NCI-H2171 (cell line): ENCODE data around the gene DCAF5.

Experiments used
- DNase-seq: peaks from one replicate; lab custom pipeline; 2025; lab: John Stamatoyannopoulos, UW

Gene DCAF5

GRCh38 chr14:69139743-69140142 is 13.2 kb downstream of the DCAF5 start:
- no peak for DNase-seq

GRCh38 chr14:69137843-69138535 is 14.9 kb downstream of the DCAF5 start:
- DNase-seq = no peak

- no peak for DNase-seq
These were observed 15.5 kb downstream of the DCAF5 start for GRCh38 chr14:69137416-69137815.

- DNase-seq = no peak
These were observed 17.8 kb downstream of the DCAF5 start for GRCh38 chr14:69135133-69135532.

GRCh38 chr14:69133206-69134125 is 19.5 kb downstream of the DCAF5 start:
- DNase-seq = no peak

GRCh38 chr14:69132513-69133181 is 20.3 kb downstream of the DCAF5 start:
- no peak for DNase-seq

- no peak for DNase-seq
These were observed 21.7 kb downstream of the DCAF5 start for GRCh38 chr14:69131176-69131575.

GRCh38 chr14:69129264-69129880 is 23.5 kb downstream of the DCAF5 start:
- DNase-seq = peak; percentile 71

- no peak for DNase-seq
These were observed 34.6 kb downstream of the DCAF5 start for GRCh38 chr14:69118305-69118704.

- DNase-seq = no peak
These were observed 35.7 kb downstream of the DCAF5 start for GRCh38 chr14:69117020-69117767.

- DNase-seq = no peak
These were observed 37.3 kb downstream of the DCAF5 start for GRCh38 chr14:69115407-69116185.

- no peak for DNase-seq
These were observed 38.2 kb downstream of the DCAF5 start for GRCh38 chr14:69114763-69115162.

GRCh38 chr14:69108358-69108757 is 44.6 kb downstream of the DCAF5 start:
- DNase-seq = no peak

GRCh38 chr14:69107407-69108003 is 45.4 kb downstream of the DCAF5 start:
- peak; percentile 83 for DNase-seq

- DNase-seq = no peak
These were observed 46.5 kb downstream of the DCAF5 start for GRCh38 chr14:69106451-69106850.

- DNase-seq = no peak
These were observed 47.6 kb downstream of the DCAF5 start for GRCh38 chr14:69105326-69105725.

GRCh38 chr14:69101331-69101826 is 51.5 kb downstream of the DCAF5 start:
- DNase-seq = no peak

GRCh38 chr14:69097974-69098373 is 54.9 kb downstream of the DCAF5 start:
- no peak for DNase-seq

- DNase-seq = no peak
These were observed 56.0 kb downstream of the DCAF5 start for GRCh38 chr14:69096781-69097475.
